ENCODE measurements around the gene ZNF532. TPM values are rescaled to one million over a fixed set of nuclear protein-coding genes. Genes with fewer than 3 reads are reported as not detected.

Gene ZNF532
- total RNA-seq, 1 experiment from 2014 or later: 49.8 TPM

DNA sequence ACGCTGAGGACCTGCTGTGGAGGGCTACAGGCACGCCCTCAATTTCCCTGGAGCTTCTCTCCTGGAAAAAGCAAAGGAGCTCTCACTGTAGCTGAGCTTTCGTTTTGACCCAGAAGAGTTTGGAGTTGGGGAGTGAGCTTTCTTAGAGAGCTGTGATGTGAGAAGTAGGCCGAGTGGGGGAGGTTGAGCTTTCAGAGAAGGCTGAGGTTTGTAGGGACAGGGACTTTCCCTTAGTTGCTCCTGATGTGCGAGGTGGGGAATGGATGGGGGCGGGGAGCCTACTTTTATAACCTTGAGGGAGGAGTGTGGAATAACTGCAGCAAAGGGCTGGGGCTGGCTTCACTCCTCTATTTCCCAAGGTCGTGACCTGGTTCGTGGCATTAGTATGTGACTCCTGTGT, 47.1 kb downstream of the ZNF532 start:
- Histone ChIP-seq H3K27ac (ENCODE audit: low read length) (peak overlapping the region; percentile 51; the same call in 1 of the 2 replicates), H3K4me3 (ENCODE audit: low read depth in 2 of 2, low read length in 2 of 2) (no peak overlapping the region), H3K4me1 (ENCODE audit: control insufficient read depth, insufficient read depth, low read length) (peaks cover 10% of the 10 kb centered on the region), H3K9me3 (ENCODE audit: control insufficient read depth, insufficient read depth, low read depth, low read length) (no peaks in the 10 kb centered on the region), H3K27me3 (ENCODE audit: control insufficient read depth, insufficient read depth, low read length) (no peaks in the 10 kb centered on the region), H3K36me3 (ENCODE audit: control insufficient read depth, insufficient read depth, low read length) (no peaks in the 10 kb centered on the region)
- DNase-seq (ENCODE audit: low read depth, low spot score) (no peak), ATAC-seq (no peak)
- intact Hi-C loops (cut with micrococcal nuclease; ENCODE audit: unreplicated experiment): no loop called here
- in situ Hi-C loops (cut with HindIII; ENCODE audit: low pct_unique_long_range_greater_than_20kb, low sequenced_read_pairs): no loop called here
- ChIA-PET CTCF (no interaction called here), POLR2A (no interaction called here)
- TF ChIP-seq CTCF (IDR thresholded peaks at IDR 0.05) (no peak), SIN3A (IDR thresholded peaks at IDR 0.05; ENCODE audit: borderline replicate concordance, insufficient read depth, low read depth, low read length) (no peak), POLR2AphosphoS5 (IDR thresholded peaks at IDR 0.05; ENCODE audit: low read depth, low read length) (no peak), TCF7L2 (IDR thresholded peaks at IDR 0.05; ENCODE audit: low read depth, low read length) (no peak), REST (IDR thresholded peaks at IDR 0.05; ENCODE audit: insufficient read depth in 1 of 2, low read depth in 2 of 2, low read length in 1 of 2) (no peak)
- BruUV-seq (replicated peaks): no TSS peak

DNA sequence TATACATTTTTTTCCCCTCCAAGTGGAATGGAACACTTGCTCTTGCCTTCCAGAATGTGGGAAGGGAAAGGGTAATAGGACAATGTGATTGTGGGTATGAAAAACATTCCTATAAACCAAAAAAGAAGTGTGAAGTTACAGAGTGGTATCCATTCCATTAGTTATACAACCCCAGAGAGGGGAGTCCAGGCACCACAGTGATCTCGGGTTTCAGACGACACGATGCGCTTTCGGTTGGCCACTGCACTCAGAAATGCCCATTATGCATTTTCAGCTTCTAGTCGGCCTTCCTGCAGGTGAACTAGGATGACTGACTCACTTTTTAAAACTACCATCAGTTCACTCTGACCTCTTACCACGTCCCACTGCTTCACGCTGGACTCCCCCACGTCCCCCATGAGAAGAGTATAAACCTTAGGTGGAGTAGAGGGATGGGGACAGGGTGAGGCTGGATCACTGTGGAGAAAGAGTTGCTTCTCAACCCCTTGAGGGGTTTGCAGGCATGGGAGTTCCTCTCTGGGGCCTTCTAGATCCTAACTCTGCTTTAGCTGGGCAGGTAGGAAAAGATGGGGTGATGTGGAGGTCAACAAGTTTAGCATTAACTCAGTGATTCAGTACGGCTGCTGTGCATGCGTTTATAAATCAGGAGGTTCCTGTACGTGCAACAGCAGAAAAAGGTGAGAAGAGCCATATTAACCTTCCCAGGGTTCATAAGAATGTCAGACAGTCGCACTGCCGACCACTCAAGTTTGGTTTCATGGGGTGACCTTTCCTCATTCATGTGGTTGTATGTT, 50.5 kb downstream of the ZNF532 start:
- Histone ChIP-seq H3K4me3 (ENCODE audit: low read depth in 2 of 2, low read length in 2 of 2) (no peak overlapping the region), H3K27me3 (ENCODE audit: control insufficient read depth, insufficient read depth, low read length) (no peaks in the 10 kb centered on the region), H3K27ac (ENCODE audit: low read length) (no peak overlapping the region), H3K36me3 (ENCODE audit: control insufficient read depth, insufficient read depth, low read length) (no peaks in the 10 kb centered on the region), H3K4me1 (ENCODE audit: control insufficient read depth, insufficient read depth, low read length) (peaks cover 10% of the 10 kb centered on the region), H3K9me3 (ENCODE audit: control insufficient read depth, insufficient read depth, low read depth, low read length) (no peaks in the 10 kb centered on the region)
- intact Hi-C loops (cut with micrococcal nuclease; ENCODE audit: unreplicated experiment) (no loop called here), in situ Hi-C loops (cut with HindIII; ENCODE audit: low pct_unique_long_range_greater_than_20kb, low sequenced_read_pairs) (no loop called here)
- no peak for DNase-seq (ENCODE audit: low read depth, low spot score)
- ATAC-seq: no peak
- TF ChIP-seq CTCF (IDR thresholded peaks at IDR 0.05) (no peak), REST (IDR thresholded peaks at IDR 0.05; ENCODE audit: insufficient read depth in 1 of 2, low read depth in 2 of 2, low read length in 1 of 2) (no peak), SIN3A (IDR thresholded peaks at IDR 0.05; ENCODE audit: borderline replicate concordance, insufficient read depth, low read depth, low read length) (no peak), TCF7L2 (IDR thresholded peaks at IDR 0.05; ENCODE audit: low read depth, low read length) (no peak), POLR2AphosphoS5 (IDR thresholded peaks at IDR 0.05; ENCODE audit: low read depth, low read length) (no peak)
- CTCF ChIA-PET: no interaction called here
- BruUV-seq (replicated peaks): no TSS peak
- POLR2A ChIA-PET: no interaction called here
